H1 (cell line): ENCODE measurements around the gene INCENP. TPM values are rescaled to one million over a fixed set of nuclear protein-coding genes. Genes with fewer than 3 reads are reported as not detected.
A peak's percentile ranks its signal among the peaks of the same experiment; 100 is the strongest.

Experiments used
- CTCF ChIA-PET: fragments of 300-600 bp; sonication (Branson Sonifier 250); formaldehyde crosslinking; loops from one replicate; lab custom pipeline; 2021; ENCODE audit not compliant: partially characterized antibody; lab: Charles Lee
- POLR2A ChIA-PET: fragments of 300-600 bp; sonication (Branson Sonifier 250); formaldehyde crosslinking; loops from one replicate; lab custom pipeline; 2021; ENCODE audit warnings: inconsistent platforms; ENCODE audit not compliant: partially characterized antibody; lab: Charles Lee
- DNase-seq, 2 experiments: peaks; one replicate each; pipeline versions ENCODE4 v3.0.0 to v3.0.0-alpha.2; 2010 to 2022; ENCODE audit warnings: low spot score in 2 of 2, low read depth in 1 of 2, mixed read lengths in 1 of 2
- FAIRE-seq: peaks from 2 replicates; lab custom pipeline; 2011; peaks lifted over from hg19 to GRCh38; lab: Jason Lieb, UNC
- H2AFZ ChIP-seq: 2 replicates; pipeline ENCODE4 v1.8.1; 2012; ENCODE audit warnings: low read length, inconsistent platforms
- H2AK5ac ChIP-seq: 2 replicates; pipeline ENCODE4 v1.6.1; 2013; ENCODE audit warnings: low read depth, low read length
- H2BK120ac ChIP-seq: replicated peaks from 2 replicates; pipeline ENCODE3; 2013; ENCODE audit warnings: low read depth, low read length, inconsistent platforms
- H2BK12ac ChIP-seq: 2 replicates; pipeline ENCODE4 v1.6.1; 2013; ENCODE audit warnings: low read depth, low read length
- H2BK15ac ChIP-seq: 2 replicates; pipeline ENCODE4 v1.6.1; 2013; ENCODE audit warnings: low read length
- H2BK20ac ChIP-seq: 2 replicates; pipeline ENCODE4 v1.6.1; 2013; ENCODE audit warnings: low read length
- H2BK5ac ChIP-seq: 2 replicates; pipeline ENCODE4 v1.6.1; 2013; ENCODE audit warnings: low read depth, low read length
- H3K14ac ChIP-seq: 2 replicates; pipeline ENCODE4 v1.6.1; 2013; ENCODE audit warnings: inconsistent platforms; ENCODE audit not compliant: insufficient read length
- H3K18ac ChIP-seq: 2 replicates; pipeline ENCODE4 v1.6.1; 2013; ENCODE audit warnings: low read length; ENCODE audit errors: extremely low read depth
- H3K23ac ChIP-seq: 2 replicates; pipeline ENCODE4 v1.6.1; 2013; ENCODE audit warnings: inconsistent platforms; ENCODE audit not compliant: insufficient read length
- H3K23me2 ChIP-seq: 2 replicates; pipeline ENCODE4 v1.6.1; 2013; ENCODE audit warnings: low read depth, low read length
- H3K27ac ChIP-seq: 2 replicates; pipeline ENCODE4 v1.6.1; 2011; ENCODE audit warnings: low read depth, low read length, inconsistent platforms
- H3K27me3 ChIP-seq, 4 experiments: replicated peaks in 1 of 4; 1 replicate in 1 of 4; 2 replicates in 3 of 4; pipeline versions ENCODE4 v1.6.1 to v1.8.1; 2011 to 2013; ENCODE audit warnings: low read length in 3 of 4, mild to moderate bottlenecking in 3 of 4, inconsistent platforms in 2 of 4, mixed read lengths in 2 of 4, moderate library complexity in 1 of 4; ENCODE audit not compliant: control insufficient read depth in 3 of 4, insufficient read depth in 3 of 4; ENCODE audit errors: extremely low read depth in 1 of 4
- H3K36me3 ChIP-seq, 4 experiments: 2 replicates each; pipeline versions ENCODE4 v1.6.1 to v1.8.1; 2011 to 2013; ENCODE audit warnings: mild to moderate bottlenecking in 4 of 4, low read length in 3 of 4, moderate library complexity in 2 of 4, control low read depth in 1 of 4, inconsistent platforms in 1 of 4; ENCODE audit not compliant: insufficient read depth in 4 of 4, control insufficient read depth in 2 of 4
- H3K4ac ChIP-seq: replicated peaks from 2 replicates; pipeline ENCODE3; 2013; ENCODE audit warnings: low read length, low read depth, mixed read lengths, inconsistent platforms; ENCODE audit not compliant: insufficient read length
- H3K4me1 ChIP-seq, 4 experiments: replicated peaks in 1 of 4; 1 replicate in 1 of 4; 2 replicates in 3 of 4; pipeline versions ENCODE4 v1.6.1 to v1.8.1; 2011 to 2013; ENCODE audit warnings: low read length in 3 of 4, inconsistent platforms in 2 of 4, mixed read lengths in 1 of 4; ENCODE audit not compliant: insufficient read depth in 4 of 4, control insufficient read depth in 3 of 4
- H3K4me2 ChIP-seq, 2 experiments: 2 replicates each; pipeline versions ENCODE4 v1.6.1 to v1.8.1; 2011 to 2013; ENCODE audit warnings: low read depth in 2 of 2, low read length in 2 of 2, control low read depth in 1 of 2, inconsistent platforms in 1 of 2, mild to moderate bottlenecking in 1 of 2; ENCODE audit not compliant: insufficient read depth in 1 of 2
- H3K4me3 ChIP-seq, 4 experiments: fragments of 200-600, 300-600 bp in 1 of 4; sonication (generic), shearing (Covaris generic), sonication (Bioruptor Twin) in 1 of 4; 2 replicates each; pipeline versions ENCODE4 v1.5.1 to v1.8.1; 2011 to 2016; ENCODE audit warnings: low read length in 4 of 4, low read depth in 3 of 4, control low read depth in 2 of 4, inconsistent platforms in 2 of 4, mild to moderate bottlenecking in 2 of 4, mixed read lengths in 1 of 4, moderate library complexity in 1 of 4; ENCODE audit not compliant: insufficient read depth in 2 of 4; ENCODE audit errors: extremely low read depth in 1 of 4
- H3K56ac ChIP-seq: replicated peaks from 2 replicates; pipeline ENCODE3; 2013; ENCODE audit warnings: low read depth, mild to moderate bottlenecking, mixed read lengths, low read length, inconsistent platforms; ENCODE audit not compliant: insufficient read length
- H3K79me1 ChIP-seq: 2 replicates; pipeline ENCODE4 v1.6.1; 2013; ENCODE audit warnings: low read depth, low read length, control low read depth
- H3K79me2 ChIP-seq, 2 experiments: 2 replicates each; pipeline versions ENCODE4 v1.6.1 to v1.8.1; 2012 to 2013; ENCODE audit warnings: low read length in 2 of 2, mild to moderate bottlenecking in 2 of 2, inconsistent platforms in 1 of 2; ENCODE audit not compliant: insufficient read depth in 2 of 2, control insufficient read depth in 1 of 2
- H3K9ac ChIP-seq, 4 experiments: replicated peaks in 1 of 4; 1 replicate in 1 of 4; 2 replicates in 3 of 4; pipeline versions ENCODE4 v1.6.1 to v1.8.1; 2011 to 2013; ENCODE audit warnings: low read depth in 3 of 4, low read length in 3 of 4, control low read depth in 2 of 4, mild to moderate bottlenecking in 2 of 4, moderate library complexity in 2 of 4, inconsistent platforms in 1 of 4; ENCODE audit errors: extremely low read depth in 1 of 4
- H3K9me3 ChIP-seq, 2 experiments: 2 replicates each; pipeline versions ENCODE4 v1.6.1 to v1.8.1; 2012 to 2013; ENCODE audit warnings: mild to moderate bottlenecking in 2 of 2, moderate library complexity in 2 of 2, control low read depth in 1 of 2, inconsistent platforms in 1 of 2, low read depth in 1 of 2, low read length in 1 of 2, mixed read lengths in 1 of 2; ENCODE audit not compliant: insufficient read depth in 2 of 2
- H4K20me1 ChIP-seq, 2 experiments: replicated peaks in 1 of 2; 2 replicates each; pipeline versions ENCODE3 to v1.8.1; 2011 to 2013; ENCODE audit warnings: inconsistent platforms in 2 of 2, low read length in 2 of 2, mild to moderate bottlenecking in 1 of 2; ENCODE audit not compliant: insufficient read depth in 2 of 2, control insufficient read depth in 1 of 2
- H4K5ac ChIP-seq: 2 replicates; pipeline ENCODE4 v1.6.1; 2013; ENCODE audit warnings: low read length, low read depth, mixed read lengths, inconsistent platforms; ENCODE audit not compliant: insufficient read length
- H4K8ac ChIP-seq: 2 replicates; pipeline ENCODE4 v1.8.0; 2013; ENCODE audit warnings: mild to moderate bottlenecking, moderate library complexity, low read length, inconsistent platforms; ENCODE audit not compliant: insufficient read depth; ENCODE audit errors: extremely low read depth
- H4K91ac ChIP-seq: replicated peaks from 2 replicates; pipeline ENCODE3; 2013; ENCODE audit warnings: low read length, mixed read lengths, inconsistent platforms; ENCODE audit not compliant: insufficient read length
- BRCA1 ChIP-seq: IDR thresholded peaks from 2 replicates; pipeline ENCODE4 v1.6.1; 2012; ENCODE audit warnings: low read depth, low read length, improper control_type of control experiment
- CEBPB ChIP-seq: IDR thresholded peaks from 2 replicates; pipeline ENCODE4 v1.6.1; 2012; ENCODE audit warnings: low read depth, low read length
- GTF2F1 ChIP-seq: IDR thresholded peaks from 2 replicates; pipeline ENCODE4 v1.6.1; 2012; ENCODE audit warnings: low read depth, low read length, improper control_type of control experiment, borderline replicate concordance
- HDAC2 ChIP-seq, 2 experiments: fragments of 300-600 bp in 1 of 2; sonication (generic) in 1 of 2; IDR thresholded peaks; 2 replicates each; pipeline ENCODE4 v1.6.1; 2011 to 2012; ENCODE audit warnings: low read depth in 2 of 2, low read length in 2 of 2, mild to moderate bottlenecking in 2 of 2, moderate library complexity in 2 of 2, borderline replicate concordance in 1 of 2, inconsistent platforms in 1 of 2
- HDAC6 ChIP-seq: IDR thresholded peaks from one replicate; pipeline ENCODE4 v1.7.1; 2012; ENCODE audit warnings: low read depth, mild to moderate bottlenecking, inconsistent platforms, low read length, moderate library complexity
- RFX5 ChIP-seq: IDR thresholded peaks from 2 replicates; pipeline ENCODE4 v1.6.1; 2011; ENCODE audit warnings: low read depth, low read length, improper control_type of control experiment, borderline replicate concordance
- RXRA ChIP-seq: IDR thresholded peaks from 2 replicates; pipeline ENCODE4 v1.6.1; 2011; ENCODE audit warnings: low read depth, mild to moderate bottlenecking, low read length, moderate library complexity; ENCODE audit not compliant: insufficient read depth
- SAP30 ChIP-seq: fragments of 300-600 bp; sonication (generic); IDR thresholded peaks from 2 replicates; pipeline ENCODE4 v1.7.1; 2012; ENCODE audit warnings: low read length, moderate library complexity, mild to moderate bottlenecking, inconsistent platforms; ENCODE audit not compliant: insufficient read depth, insufficient replicate concordance
- SIN3A ChIP-seq, 2 experiments: IDR thresholded peaks in 1 of 2; conservative IDR thresholded peaks in 1 of 2; 2 replicates each; pipeline ENCODE4 v1.6.1; 2011 to 2012; ENCODE audit warnings: low read length in 2 of 2, improper control_type of control experiment in 1 of 2, low read depth in 1 of 2, mild to moderate bottlenecking in 1 of 2
- SP1 ChIP-seq: IDR thresholded peaks from 2 replicates; pipeline ENCODE4 v1.6.1; 2011; ENCODE audit warnings: low read depth, low read length
- TAF7 ChIP-seq: optimal IDR thresholded peaks from 2 replicates; pipeline ENCODE3; 2011; ENCODE audit warnings: low read depth, mild to moderate bottlenecking, inconsistent platforms, low read length, moderate library complexity, borderline replicate concordance
- TCF12 ChIP-seq: IDR thresholded peaks from 2 replicates; pipeline ENCODE4 v1.6.1; 2011; ENCODE audit warnings: low read depth, mild to moderate bottlenecking, low read length
- polyA plus RNA-seq, 7 experiments: library from polyadenylated mRNA; depleted of rRNA in 3 of 7; stranded (reverse) in 5 of 7; unstranded in 2 of 7; fragments of >200 nt in 5 of 7; fragments of 200-250 nt in 2 of 7; gene quantifications; 1 replicate in 5 of 7; 2 replicates in 1 of 7; 4 replicates in 1 of 7; pipeline versions ENCODE4 v1.2.1 to v1.2.3, GENCODE V29; 2011 to 2013; ENCODE audit warnings: missing spikeins in 2 of 7, mixed read lengths in 2 of 7
- total RNA-seq: library from RNA; stranded (reverse); fragmentation: NEBNext Ultra II Directional; extraction: Animal tissue kit (Norgen Biotek cat#: 25700); gene quantifications from 2 replicates; pipeline ENCODE4 v1.2.1, GENCODE V29; 2021

Gene INCENP
- total and polyA plus RNA-seq, 2 of the 8 experiments (the other 6 are each of a cell fraction or from before 2014, with no cell fraction given) = 25.4 to 132 TPM

GRCh38 chr11:62103141-62103540 lies 20.7 kb upstream of the INCENP start:
- H2BK20ac ChIP-seq = no peak overlapping the region
- FAIRE-seq = no peak
- CTCF ChIA-PET = interaction anchor here (0.6 to 2.1 kb wide), 9 partner anchors 13 to 234 kb away, joined by 3 to 13 read pairs (median 5); no protein-coding TSS in a partner anchor

More at GRCh38 chr11:62103141-62103540, 20.7 kb upstream of the INCENP start:
- no peak for DNase-seq
- H3K27me3 ChIP-seq = no peaks in the 10 kb centered on the region
- no peak overlapping the region for H3K14ac ChIP-seq
- H3K9ac ChIP-seq = no peak overlapping the region
- H3K4me2 ChIP-seq = peak overlapping the region in 1 of 2 experiments; percentile 21; a peak in 1 of 4 replicates
- no peak overlapping the region for H2BK15ac ChIP-seq
- H3K4ac ChIP-seq = no peak overlapping the region
- H3K56ac ChIP-seq = no peak overlapping the region
- no peak overlapping the region for H2AK5ac ChIP-seq
- no peak overlapping the region for H4K91ac ChIP-seq
- no peak overlapping the region for H3K4me3 ChIP-seq
- no peak overlapping the region for H4K5ac ChIP-seq
- no peaks in the 10 kb centered on the region for H4K20me1 ChIP-seq
- TF ChIP-seq SAP30 (no peak), HDAC2 (IDR thresholded peaks at IDR 0.05; ENCODE audit: borderline replicate concordance in 1 of 2, low read depth in 2 of 2, low read length in 2 of 2) (no peak), TCF12 (no peak), RFX5 (no peak), GTF2F1 (no peak), HDAC6 (no peak), BRCA1 (no peak), RXRA (no peak), SIN3A (conservative IDR thresholded peaks at IDR 0.05 in 1 of 2, IDR thresholded peaks at IDR 0.05 in 1 of 2; ENCODE audit: low read depth in 1 of 2, low read length in 2 of 2) (no peak), CEBPB (no peak), SP1 (no peak), TAF7 (no peak)
- no peak overlapping the region for H3K27ac ChIP-seq
- H2AFZ ChIP-seq = no peak overlapping the region
- no peaks in the 10 kb centered on the region for H3K79me1 ChIP-seq
- POLR2A ChIA-PET = interaction anchor here (1.3 to 1.4 kb wide), 2 partner anchors 137 to 154 kb away, joined by 3 read pairs; no protein-coding TSS in a partner anchor
- no peak overlapping the region for H3K23ac ChIP-seq
- no peak overlapping the region for H2BK5ac ChIP-seq
- H2BK120ac ChIP-seq = no peak overlapping the region
- no peaks in the 10 kb centered on the region for H3K23me2 ChIP-seq
- no peaks in the 10 kb centered on the region for H3K79me2 ChIP-seq
- no peak overlapping the region for H3K18ac ChIP-seq
- no peak overlapping the region for H2BK12ac ChIP-seq
- H3K9me3 ChIP-seq = peaks cover 0 to 5% of the 10 kb centered on the region in 2 experiments; a peak in 2 of 4 replicates
- H3K36me3 ChIP-seq = no peaks in the 10 kb centered on the region
- no peak overlapping the region for H4K8ac ChIP-seq
- peaks cover 0 to 4% (median 1%) of the 10 kb centered on the region in 4 experiments; a peak in 2 of 7 replicates for H3K4me1 ChIP-seq
